Activated CD8-positive, alpha-beta T cell treated with anti-CD3 and anti-CD28 coated beads, Interleukin-2, amount 10 ng/mL, durations not matched to agents 7 days and 5 days (primary cell): ENCODE results near the gene RPS6KL1. TPM values are rescaled to one million over a fixed set of nuclear protein-coding genes. Genes with fewer than 3 reads are reported as not detected.
"Not testable (repeated sequence)": the region's sequence is repeated elsewhere in the genome, so short reads cannot be mapped to it uniquely, and the experiment has no call there.

ENCODE experiments used
- ATAC-seq: fragments of 150-1000 bp; cut with Tn5 transposase; one replicate; pipeline ENCODE4 v1.10.0; 2021; ENCODE audit warnings: moderate library complexity
- CTCF ChIA-PET: fragments of 350-600 bp; sonication (Branson Sonifier 250); formaldehyde crosslinking; loops from one replicate; lab custom pipeline; 2021; ENCODE audit warnings: antibody characterized with exemption; lab: Charles Lee
- POLR2A ChIA-PET: fragments of 350-600 bp; sonication (Branson Sonifier 250); formaldehyde crosslinking; loops from one replicate; lab custom pipeline; 2021; ENCODE audit warnings: antibody characterized with exemption; lab: Charles Lee
- DNase-seq: peaks from one replicate; pipeline ENCODE4 v3.0.0-alpha.2; 2020
- H3K27ac Mint-ChIP-seq: one replicate; pipeline ENCODE4 v1.8.0; 2021; ENCODE audit warnings: mild to moderate bottlenecking, mixed read lengths
- H3K27me3 Mint-ChIP-seq: one replicate; pipeline ENCODE4 v1.8.0; 2021; ENCODE audit warnings: low read depth, mixed read lengths
- H3K36me3 Mint-ChIP-seq: one replicate; pipeline ENCODE4 v1.8.0; 2021; ENCODE audit warnings: low read depth, mixed read lengths
- H3K4me1 Mint-ChIP-seq: one replicate; pipeline ENCODE4 v1.8.0; 2021; ENCODE audit warnings: low read depth, mixed read lengths
- H3K4me3 Mint-ChIP-seq: one replicate; pipeline ENCODE4 v1.8.0; 2021; ENCODE audit warnings: mild to moderate bottlenecking, mixed read lengths
- H3K9me3 Mint-ChIP-seq: one replicate; pipeline ENCODE4 v1.8.0; 2022; ENCODE audit warnings: mixed read lengths; ENCODE audit not compliant: insufficient read depth
- total RNA-seq, 2 experiments: library from RNA; stranded (reverse); gene quantifications; one replicate each; pipeline ENCODE4 v1.2.3, GENCODE V29; 2021

Gene RPS6KL1
- total RNA-seq, 2 experiments from 2014 or later, result 4.3 to 5.2 TPM

GRCh38 chr14:74932936-74933335 lies 9.9 kb upstream of the RPS6KL1 start:
- Mint-ChIP-seq H3K4me1 (peaks cover 23% of the 10 kb centered on the region), H3K27me3 (peaks cover 10% of the 10 kb centered on the region)
- H3K4me3 Mint-ChIP-seq, DNase-seq, H3K36me3 Mint-ChIP-seq, H3K27ac Mint-ChIP-seq, POLR2A ChIA-PET, ATAC-seq, H3K9me3 Mint-ChIP-seq: not testable (repeated sequence)
- CTCF ChIA-PET, result interaction anchor here (2.0 kb wide), 1 partner anchor 13 kb away, joined by 8 read pairs; no protein-coding TSS in a partner anchor

- ATAC-seq, result no peak
- Mint-ChIP-seq H3K36me3 (no peaks in the 10 kb centered on the region), H3K4me3 (no peak overlapping the region), H3K9me3 (no peaks in the 10 kb centered on the region), H3K27me3 (peaks cover 14% of the 10 kb centered on the region), H3K27ac (peak overlapping the region; percentile 6), H3K4me1 (peaks cover 19% of the 10 kb centered on the region)
- POLR2A ChIA-PET, result no interaction called here
- CTCF ChIA-PET, result interaction anchor here (2.0 kb wide), 1 partner anchor 13 kb away, joined by 8 read pairs; no protein-coding TSS in a partner anchor
- no peak for DNase-seq
Measured at GRCh38 chr14:74932401-74932901, 9.4 kb upstream of the RPS6KL1 start.

- H3K36me3 Mint-ChIP-seq, DNase-seq, ATAC-seq, H3K27ac Mint-ChIP-seq, POLR2A ChIA-PET, H3K4me3 Mint-ChIP-seq, H3K9me3 Mint-ChIP-seq: not testable (repeated sequence)
- Mint-ChIP-seq H3K27me3 (peaks cover 14% of the 10 kb centered on the region), H3K4me1 (peaks cover 12% of the 10 kb centered on the region)
- CTCF ChIA-PET, result interaction anchor here (1.2 to 2.0 kb wide), 2 partner anchors 14 to 26 kb away, joined by 4 to 8 read pairs; no protein-coding TSS in a partner anchor
Measured at GRCh38 chr14:74931744-74932143, 8.7 kb upstream of the RPS6KL1 start.

GRCh38 chr14:74929242-74929641 lies 6.2 kb upstream of the RPS6KL1 start:
- H3K9me3 Mint-ChIP-seq, result no peaks in the 10 kb centered on the region
- H3K36me3 Mint-ChIP-seq, result no peaks in the 10 kb centered on the region
- peaks cover 11% of the 10 kb centered on the region for H3K4me1 Mint-ChIP-seq
- DNase-seq (no peak), ATAC-seq (no peak)
- ChIA-PET POLR2A (interaction anchor here (0.7 kb wide), 1 partner anchor 49 kb away, joined by 3 read pairs; no protein-coding TSS in a partner anchor), CTCF (interaction anchor here (0.9 to 1.4 kb wide), 5 partner anchors 12 to 134 kb away, joined by 3 to 5 read pairs (median 3); partner anchors contain the start of gene ACYP1)
- H3K4me3 Mint-ChIP-seq, result no peak overlapping the region
- peaks cover 26% of the 10 kb centered on the region for H3K27me3 Mint-ChIP-seq
- H3K27ac Mint-ChIP-seq, result no peak overlapping the region

- ATAC-seq (no peak), DNase-seq (no peak)
- Mint-ChIP-seq H3K27ac (no peak overlapping the region), H3K4me1 (peaks cover 15% of the 10 kb centered on the region), H3K27me3 (peaks cover 25% of the 10 kb centered on the region), H3K4me3 (no peak overlapping the region), H3K9me3 (no peaks in the 10 kb centered on the region), H3K36me3 (no peaks in the 10 kb centered on the region)
- POLR2A ChIA-PET, result no interaction called here
- CTCF ChIA-PET, result no interaction called here
Measured at GRCh38 chr14:74927225-74927624, 4.2 kb upstream of the RPS6KL1 start.

- DNase-seq (no peak), ATAC-seq (no peak)
- no peaks in the 10 kb centered on the region for H3K36me3 Mint-ChIP-seq
- H3K9me3 Mint-ChIP-seq, result no peaks in the 10 kb centered on the region
- ChIA-PET POLR2A (no interaction called here), CTCF (interaction anchor here (2.0 kb wide), 1 partner anchor 63 kb away, joined by 19 read pairs; no protein-coding TSS in a partner anchor)
- peaks cover 11% of the 10 kb centered on the region for H3K4me1 Mint-ChIP-seq
- H3K27me3 Mint-ChIP-seq, result peaks cover 19% of the 10 kb centered on the region
- no peak overlapping the region for H3K27ac Mint-ChIP-seq
- H3K4me3 Mint-ChIP-seq, result no peak overlapping the region
Measured at GRCh38 chr14:74924061-74924460, 1.0 kb upstream of the RPS6KL1 start.

- CTCF ChIA-PET, result interaction anchor here (0.9 to 2.0 kb wide), 6 partner anchors 17 to 62 kb away, joined by 3 to 19 read pairs (median 4); no protein-coding TSS in a partner anchor
- POLR2A ChIA-PET, result interaction anchor here (1.1 kb wide), 2 partner anchors 19 to 20 kb away, joined by 3 read pairs; no protein-coding TSS in a partner anchor
- peak overlapping the region; percentile 58 for H3K4me3 Mint-ChIP-seq
- peaks cover 10% of the 10 kb centered on the region for H3K4me1 Mint-ChIP-seq
- H3K9me3 Mint-ChIP-seq, result no peaks in the 10 kb centered on the region
- DNase-seq, result no peak
- no peaks in the 10 kb centered on the region for H3K36me3 Mint-ChIP-seq
- peak overlapping the region; percentile 27 for H3K27ac Mint-ChIP-seq
- no peak for ATAC-seq
- H3K27me3 Mint-ChIP-seq, result peaks cover 15% of the 10 kb centered on the region
Measured at GRCh38 chr14:74921987-74922751, 891 bp downstream of the RPS6KL1 start.

- H3K36me3 Mint-ChIP-seq, result no peaks in the 10 kb centered on the region
- CTCF ChIA-PET, result interaction anchor here (0.9 to 1.4 kb wide), 5 partner anchors 17 to 61 kb away, joined by 3 to 4 read pairs (median 3); no protein-coding TSS in a partner anchor
- H3K4me3 Mint-ChIP-seq, result no peak overlapping the region
- DNase-seq (no peak), ATAC-seq (no peak)
- POLR2A ChIA-PET, result interaction anchor here (1.1 kb wide), 1 partner anchor 21 kb away, joined by 3 read pairs; no protein-coding TSS in a partner anchor
- H3K27ac Mint-ChIP-seq, result no peak overlapping the region
- H3K9me3 Mint-ChIP-seq, result no peaks in the 10 kb centered on the region
- peaks cover 12% of the 10 kb centered on the region for H3K27me3 Mint-ChIP-seq
- H3K4me1 Mint-ChIP-seq, result peaks cover 10% of the 10 kb centered on the region
Measured at GRCh38 chr14:74921053-74921620, 1.9 kb downstream of the RPS6KL1 start.

- H3K36me3 Mint-ChIP-seq, result no peaks in the 10 kb centered on the region
- no peaks in the 10 kb centered on the region for H3K9me3 Mint-ChIP-seq
- no peak overlapping the region for H3K27ac Mint-ChIP-seq
- DNase-seq, result no peak
- H3K4me1 Mint-ChIP-seq, result peaks cover 10% of the 10 kb centered on the region
- H3K27me3 Mint-ChIP-seq, result peaks cover 10% of the 10 kb centered on the region
- ATAC-seq, result no peak
- POLR2A ChIA-PET, result no interaction called here
- no peak overlapping the region for H3K4me3 Mint-ChIP-seq
- CTCF ChIA-PET, result interaction anchor here (1.0 to 1.4 kb wide), 2 partner anchors 16 to 59 kb away, joined by 3 read pairs; no protein-coding TSS in a partner anchor
Measured at GRCh38 chr14:74920281-74920680, 2.8 kb downstream of the RPS6KL1 start.

GRCh38 chr14:74919421-74920165 lies 3.5 kb downstream of the RPS6KL1 start:
- no peak overlapping the region for H3K27ac Mint-ChIP-seq

GRCh38 chr14:74918380-74918779 lies 4.7 kb downstream of the RPS6KL1 start:
- Mint-ChIP-seq H3K36me3 (no peaks in the 10 kb centered on the region), H3K27me3 (no peaks in the 10 kb centered on the region), H3K27ac (no peak overlapping the region), H3K4me1 (peaks cover 4% of the 10 kb centered on the region), H3K9me3 (no peaks in the 10 kb centered on the region), H3K4me3 (no peak overlapping the region)
- CTCF ChIA-PET, result interaction anchor here (2.2 kb wide), 1 partner anchor 12 kb away, joined by 11 read pairs; no protein-coding TSS in a partner anchor
- no peak for ATAC-seq
- DNase-seq, result no peak
- POLR2A ChIA-PET, result no interaction called here

More at GRCh38 chr14:74919421-74920165, 3.5 kb downstream of the RPS6KL1 start:
- no peaks in the 10 kb centered on the region for H3K36me3 Mint-ChIP-seq
- ChIA-PET CTCF (interaction anchor here (1.0 kb wide), 1 partner anchor 59 kb away, joined by 3 read pairs; no protein-coding TSS in a partner anchor), POLR2A (no interaction called here)
- DNase-seq (no peak), ATAC-seq (no peak)
- peaks cover 5% of the 10 kb centered on the region for H3K27me3 Mint-ChIP-seq
- no peaks in the 10 kb centered on the region for H3K9me3 Mint-ChIP-seq
- H3K4me1 Mint-ChIP-seq, result peaks cover 10% of the 10 kb centered on the region
- no peak overlapping the region for H3K4me3 Mint-ChIP-seq
